Mesodermal cell (in vitro differentiated cells): ENCODE results near the gene ANKMY1.

Source experiments
- H3K27ac ChIP-seq: 2 replicates; pipeline ENCODE4 v1.7.0; 2013; ENCODE audit warnings: mild to moderate bottlenecking, low read depth, low read length, moderate library complexity; ENCODE audit not compliant: severe bottlenecking
- H3K36me3 ChIP-seq: 2 replicates; pipeline ENCODE4 v1.7.1; 2013; ENCODE audit warnings: mild to moderate bottlenecking, low read length, moderate library complexity; ENCODE audit not compliant: control insufficient read depth, insufficient read depth
- H3K4me1 ChIP-seq: one replicate; pipeline ENCODE4 v1.7.1; 2013; ENCODE audit warnings: mild to moderate bottlenecking, low read length; ENCODE audit not compliant: insufficient read depth, control insufficient read depth, poor library complexity, severe bottlenecking
- H3K4me3 ChIP-seq: 2 replicates; pipeline ENCODE4 v1.7.0; 2013; ENCODE audit warnings: low read length, control low read depth, mild to moderate bottlenecking; ENCODE audit not compliant: insufficient read depth, poor library complexity, severe bottlenecking; ENCODE audit errors: extremely low read depth
- H3K9me3 ChIP-seq: 2 replicates; pipeline ENCODE4 v1.7.1; 2013; ENCODE audit warnings: mild to moderate bottlenecking, low read length, moderate library complexity; ENCODE audit not compliant: control insufficient read depth
- WGBS, 2 experiments: methylation state at CpG; one replicate each; pipeline ENCODE4 v1.1.5; 2013; ENCODE audit warnings: missing lambda C conversion rate in 2 of 2; ENCODE audit not compliant: insufficient coverage in 2 of 2; 5-methylcytosine and 5-hydroxymethylcytosine counted together

The ANKMY1 gene

DNA sequence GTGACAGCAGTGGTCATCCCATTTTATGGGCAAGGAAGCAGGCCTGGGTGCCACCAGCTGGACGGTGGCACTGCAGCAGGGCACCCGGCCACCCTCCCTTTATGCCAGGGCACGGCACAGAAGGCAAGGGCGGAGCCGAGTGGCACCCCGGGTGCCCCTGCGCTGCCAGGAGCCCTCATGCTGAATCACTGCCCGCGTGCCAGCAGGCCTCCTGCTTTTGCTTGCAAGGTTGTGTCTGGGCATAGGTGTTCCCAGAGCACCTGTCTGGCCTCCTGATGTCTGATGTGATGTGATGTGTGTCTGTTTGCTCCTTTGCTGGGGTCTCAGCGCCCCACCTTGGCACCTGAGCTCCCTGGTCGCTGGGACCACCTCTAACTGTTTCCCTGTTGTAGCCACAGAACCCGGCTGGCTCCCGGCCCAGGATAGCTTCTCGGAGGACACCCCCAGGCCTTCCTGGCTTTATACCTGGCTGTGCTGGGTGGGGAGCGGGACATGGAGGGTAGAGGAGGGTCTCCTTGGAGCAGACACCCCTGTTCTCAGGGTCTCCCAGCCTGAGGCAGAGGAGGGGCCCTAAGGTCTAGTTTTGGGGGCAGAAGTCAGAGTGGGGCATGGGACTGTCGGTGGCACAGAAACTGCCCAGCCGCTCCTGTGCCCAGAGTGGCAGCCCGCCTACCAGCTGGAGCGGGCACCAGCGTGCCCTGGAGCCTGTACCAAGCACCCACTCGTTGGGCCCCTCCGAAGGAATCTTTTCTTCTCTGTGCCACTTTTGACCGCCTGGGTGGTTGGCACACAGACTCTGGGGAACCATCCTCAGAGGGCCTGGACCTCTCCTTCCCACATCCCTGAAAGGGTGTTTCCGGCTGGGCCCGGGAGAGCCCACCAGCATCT lies 118.7 kb downstream of the ANKMY1 start:
- Histone ChIP-seq H3K9me3 (no peaks in the 10 kb centered on the region), H3K36me3 (no peaks in the 10 kb centered on the region), H3K4me1 (peaks cover 5% of the 10 kb centered on the region), H3K4me3 (no peak overlapping the region), H3K27ac (no peak overlapping the region)
- WGBS, 2 experiments, result 91 to 92% methylated on average over 24 of the region's 25 CpGs

DNA sequence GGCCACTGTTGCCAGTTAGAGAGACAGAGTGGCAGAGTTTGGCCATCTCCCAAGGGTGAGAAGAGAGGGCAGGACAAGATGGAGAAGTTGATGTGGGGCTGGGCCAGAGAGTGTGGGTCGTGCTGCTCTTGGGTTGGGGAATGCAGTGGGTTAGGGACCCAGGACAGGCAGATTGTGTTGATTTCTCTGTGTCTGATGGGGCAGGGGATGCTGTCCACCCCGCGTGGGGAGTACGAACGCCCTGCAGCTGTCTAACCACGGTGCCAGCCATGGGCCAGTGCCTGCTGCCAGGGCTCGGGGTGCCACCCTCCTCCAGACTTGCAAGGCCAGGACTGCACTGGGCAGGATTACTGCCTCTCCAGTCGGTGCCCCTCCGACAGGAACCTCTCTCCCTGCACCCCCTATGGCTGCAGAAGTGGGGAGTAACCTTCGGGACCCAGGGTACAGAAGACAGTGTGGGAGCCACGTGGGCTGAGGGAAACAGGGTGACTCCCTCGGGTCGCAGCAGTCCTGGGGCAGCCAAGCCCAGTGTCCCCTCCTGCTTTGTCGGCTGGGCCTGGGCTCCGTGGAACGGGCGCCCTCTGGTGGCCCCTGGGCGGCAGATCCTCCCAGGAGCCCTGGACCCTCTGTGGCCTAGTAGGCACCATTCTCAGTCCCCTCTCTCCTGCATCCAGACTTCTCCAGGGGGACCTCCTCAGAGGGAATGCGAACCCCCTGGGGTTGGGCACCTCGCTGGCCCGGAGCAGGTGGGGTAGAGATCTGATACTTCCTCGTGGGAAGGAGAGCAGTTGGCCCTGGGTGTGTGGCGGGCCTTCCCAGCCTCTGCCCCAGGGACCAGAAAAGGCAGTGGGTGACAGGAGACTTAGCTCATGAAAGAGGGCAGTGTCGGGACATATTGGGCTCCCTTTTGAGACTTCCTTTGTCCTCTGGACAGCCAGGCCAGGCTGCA lies 119.7 kb downstream of the ANKMY1 start:
- Histone ChIP-seq H3K36me3 (no peaks in the 10 kb centered on the region), H3K27ac (no peak overlapping the region), H3K9me3 (no peaks in the 10 kb centered on the region), H3K4me1 (peaks cover 12% of the 10 kb centered on the region), H3K4me3 (no peak overlapping the region)
- WGBS, 2 experiments, result 31 to 48% methylated on average over 15 to 21 of the region's 24 CpGs

DNA sequence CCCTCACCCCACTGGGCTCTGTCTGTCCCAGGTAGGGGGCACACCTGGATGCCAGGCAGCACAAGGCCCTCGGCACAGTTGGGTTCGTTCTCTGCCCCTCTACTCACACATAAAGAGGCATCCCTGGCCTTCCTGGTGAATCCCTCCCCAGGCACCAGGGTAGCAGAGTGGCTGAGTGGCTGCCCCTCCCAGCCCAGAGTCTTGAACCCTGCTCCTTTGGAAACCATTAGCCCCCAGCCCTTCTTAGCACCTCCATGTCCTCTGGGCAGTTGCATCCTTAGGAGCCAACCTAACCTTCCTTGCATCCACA lies 120.3 kb downstream of the ANKMY1 start:
- H3K4me3 ChIP-seq, result no peak overlapping the region

DNA sequence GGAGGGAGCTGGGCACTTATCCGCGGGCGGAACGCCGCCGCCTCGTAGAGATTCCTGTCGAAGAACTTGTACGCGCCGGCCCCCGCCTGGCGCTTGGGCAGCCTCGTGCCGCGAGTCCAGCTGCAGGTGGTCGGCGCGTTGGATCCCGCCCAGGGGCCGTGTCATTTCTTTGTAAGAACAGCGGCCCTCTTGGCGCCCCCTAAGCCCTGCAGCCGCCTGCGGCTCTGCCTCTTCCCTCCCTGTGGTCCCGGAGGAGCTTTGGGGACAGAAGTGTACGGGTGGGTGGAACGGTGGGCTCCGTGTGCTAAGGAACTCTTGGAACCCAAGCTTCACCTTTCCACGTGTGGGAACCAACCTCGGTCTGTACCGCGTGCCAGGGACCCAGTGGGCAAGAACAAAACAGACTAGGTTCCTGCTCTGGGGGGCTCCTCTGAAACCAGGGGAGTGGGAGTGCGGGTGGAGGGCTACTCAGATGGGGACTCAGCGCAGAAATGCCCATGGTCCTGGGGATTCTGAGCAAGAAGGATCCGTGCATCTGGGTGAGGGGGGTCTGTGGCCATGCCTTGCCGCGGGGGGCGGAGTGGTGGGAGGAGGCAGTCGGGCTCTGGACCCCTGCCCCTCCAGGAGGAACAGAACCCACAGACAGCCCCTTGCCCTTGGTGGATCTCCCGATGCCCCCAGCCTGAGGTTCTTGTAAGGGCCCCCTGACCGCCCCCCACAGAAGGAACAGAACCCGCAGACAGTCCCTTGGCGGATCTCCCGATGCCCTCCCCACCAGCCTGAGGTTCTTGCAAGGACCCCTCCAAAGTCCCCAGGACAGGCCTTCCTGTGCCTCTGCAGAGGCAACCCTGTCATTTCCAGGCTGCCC lies 120.9 kb downstream of the ANKMY1 start:
- no peaks in the 10 kb centered on the region for H3K9me3 ChIP-seq
- no peaks in the 10 kb centered on the region for H3K36me3 ChIP-seq
- H3K27ac ChIP-seq, result no peak overlapping the region
- peak overlapping the region; percentile 64 for H3K4me3 ChIP-seq
- WGBS, 2 experiments, result 26 to 28% methylated on average over 34 to 41 of the region's 45 CpGs
- H3K4me1 ChIP-seq, result peaks cover 12% of the 10 kb centered on the region

More for the DNA sequence above, 120.3 kb downstream of the ANKMY1 start:
- peaks cover 12% of the 10 kb centered on the region for H3K4me1 ChIP-seq
- no peaks in the 10 kb centered on the region for H3K9me3 ChIP-seq
- H3K27ac ChIP-seq, result no peak overlapping the region
- no peaks in the 10 kb centered on the region for H3K36me3 ChIP-seq
- 94% methylated on average over 2 of the region's 2 CpGs; no CpG with 5 or more reads in 1 of the 2 experiments for WGBS, 2 experiments

DNA sequence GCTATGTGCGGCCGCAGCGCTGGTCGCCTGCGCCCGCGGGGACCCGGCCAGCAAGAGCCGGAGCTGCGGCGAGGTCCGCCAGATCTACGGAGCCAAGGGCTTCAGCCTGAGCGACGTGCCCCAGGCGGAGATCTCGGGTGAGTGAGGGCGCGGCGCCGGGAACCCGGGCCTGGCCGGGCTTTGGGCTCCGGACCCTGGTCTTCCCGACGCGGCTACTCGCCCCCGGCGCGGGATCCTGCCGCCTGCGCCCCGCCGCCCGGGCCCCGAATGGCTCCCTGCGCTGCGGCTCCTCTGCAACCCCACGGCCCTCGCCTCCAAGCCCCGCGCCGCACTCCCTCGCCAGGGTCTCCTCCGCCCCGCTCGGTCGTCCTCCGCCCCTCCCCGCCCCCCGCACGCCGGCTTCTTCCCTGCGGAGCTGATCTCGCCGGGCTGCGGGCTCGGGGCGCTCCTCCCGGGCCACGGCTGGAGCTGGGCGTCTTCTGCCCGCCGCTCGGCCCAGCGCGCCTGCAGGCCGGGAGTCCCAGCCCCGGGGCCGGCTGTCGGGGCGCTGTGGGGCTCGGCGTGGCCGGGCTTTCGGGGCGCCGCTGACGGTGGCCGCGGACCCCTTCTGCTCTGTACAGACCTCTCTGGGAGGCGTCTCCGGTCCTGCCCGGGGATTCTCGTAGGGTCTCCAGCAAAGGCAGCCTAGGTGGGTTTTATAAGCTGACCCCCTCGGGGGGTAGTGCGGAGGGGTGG lies 121.7 kb downstream of the ANKMY1 start:
- peak overlapping the region; percentile 64 for H3K4me3 ChIP-seq
- peak overlapping the region; percentile 23 for H3K27ac ChIP-seq
- 0 to 1% methylated on average over 63 to 72 of the region's 88 CpGs for WGBS, 2 experiments
- no peaks in the 10 kb centered on the region for H3K36me3 ChIP-seq
- peaks cover 12% of the 10 kb centered on the region for H3K4me1 ChIP-seq
- no peaks in the 10 kb centered on the region for H3K9me3 ChIP-seq

DNA sequence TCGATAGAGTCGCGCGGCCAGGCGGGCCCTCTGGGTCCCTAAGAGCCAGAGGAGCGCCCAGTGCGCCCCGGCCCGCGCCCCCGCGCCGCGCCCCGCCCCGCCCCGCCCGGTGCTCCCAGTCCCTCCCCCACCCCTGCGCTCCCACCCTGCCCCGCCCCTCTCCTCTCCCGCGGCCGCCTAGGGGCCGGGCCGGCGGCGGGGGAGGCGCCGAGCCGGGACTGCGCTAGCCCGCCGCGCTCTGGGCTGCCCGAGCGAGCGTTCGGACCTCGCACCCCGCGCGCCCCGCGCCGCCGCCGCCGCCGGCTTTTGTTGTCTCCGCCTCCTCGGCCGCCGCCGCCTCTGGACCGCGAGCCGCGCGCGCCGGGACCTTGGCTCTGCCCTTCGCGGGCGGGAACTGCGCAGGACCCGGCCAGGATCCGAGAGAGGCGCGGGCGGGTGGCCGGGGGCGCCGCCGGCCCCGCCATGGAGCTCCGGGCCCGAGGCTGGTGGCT lies 122.3 kb downstream of the ANKMY1 start, which contains the start of gene GPC1:
TSS of gene GPC1 (plus strand) at position 207 of the 491 bp plus-strand sequence. CDS start at position 463, 256 bp downstream.
- H3K4me1 ChIP-seq, result peaks cover 12% of the 10 kb centered on the region

DNA sequence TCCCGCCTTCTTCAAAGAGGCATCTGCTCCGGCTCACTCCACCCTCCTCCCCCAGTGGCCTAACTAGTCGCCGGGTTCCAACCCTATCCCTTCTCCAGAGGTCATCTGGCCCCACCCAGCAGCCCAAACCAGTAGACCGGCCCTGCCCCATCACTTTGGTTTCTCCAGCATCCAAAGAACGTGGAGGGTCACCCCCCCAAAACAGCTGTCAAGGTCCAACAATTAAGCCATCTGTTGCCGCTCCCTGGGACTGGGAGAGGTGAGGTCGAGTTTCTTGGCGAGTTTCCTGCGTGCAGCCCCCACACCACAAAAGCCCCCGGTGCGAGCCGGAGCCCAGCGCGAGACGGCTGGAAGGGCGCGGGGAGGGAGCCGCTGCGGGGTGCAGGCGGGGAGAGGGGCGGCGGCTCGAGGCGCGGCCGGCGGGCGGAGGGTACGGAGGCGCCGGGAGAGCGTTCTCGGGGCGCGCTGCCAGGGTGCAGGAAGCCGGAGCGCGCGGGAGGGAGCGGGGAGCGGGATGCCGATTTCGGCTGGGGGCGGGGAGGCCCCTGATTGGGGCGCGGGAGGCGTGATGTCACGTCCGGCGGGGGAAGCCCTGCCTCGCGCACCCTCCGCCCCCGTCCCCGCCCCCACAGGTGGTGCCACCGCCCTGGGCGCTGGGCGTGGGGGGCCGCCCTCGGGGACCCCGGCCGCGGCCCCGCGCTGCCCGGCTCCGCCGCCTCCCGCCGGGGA lies 122.9 kb downstream of the ANKMY1 start:
- Histone ChIP-seq H3K9me3 (no peaks in the 10 kb centered on the region), H3K27ac (no peak overlapping the region), H3K4me1 (peaks cover 12% of the 10 kb centered on the region), H3K36me3 (no peaks in the 10 kb centered on the region), H3K4me3 (peak overlapping the region; percentile 64)
- WGBS, 2 experiments, result 2 to 3% methylated on average over 36 of the region's 71 CpGs

More for the DNA sequence above, 122.3 kb downstream of the ANKMY1 start, which contains the start of gene GPC1:
- WGBS, 2 experiments, result 0% methylated on average over 24 to 53 of the region's 77 CpGs
- Histone ChIP-seq H3K9me3 (no peaks in the 10 kb centered on the region), H3K4me3 (peak within 1 kb of the TSS; percentile 64), H3K27ac (peak within 1 kb of the TSS; percentile 23), H3K36me3 (no peaks in the 10 kb centered on the region)

DNA sequence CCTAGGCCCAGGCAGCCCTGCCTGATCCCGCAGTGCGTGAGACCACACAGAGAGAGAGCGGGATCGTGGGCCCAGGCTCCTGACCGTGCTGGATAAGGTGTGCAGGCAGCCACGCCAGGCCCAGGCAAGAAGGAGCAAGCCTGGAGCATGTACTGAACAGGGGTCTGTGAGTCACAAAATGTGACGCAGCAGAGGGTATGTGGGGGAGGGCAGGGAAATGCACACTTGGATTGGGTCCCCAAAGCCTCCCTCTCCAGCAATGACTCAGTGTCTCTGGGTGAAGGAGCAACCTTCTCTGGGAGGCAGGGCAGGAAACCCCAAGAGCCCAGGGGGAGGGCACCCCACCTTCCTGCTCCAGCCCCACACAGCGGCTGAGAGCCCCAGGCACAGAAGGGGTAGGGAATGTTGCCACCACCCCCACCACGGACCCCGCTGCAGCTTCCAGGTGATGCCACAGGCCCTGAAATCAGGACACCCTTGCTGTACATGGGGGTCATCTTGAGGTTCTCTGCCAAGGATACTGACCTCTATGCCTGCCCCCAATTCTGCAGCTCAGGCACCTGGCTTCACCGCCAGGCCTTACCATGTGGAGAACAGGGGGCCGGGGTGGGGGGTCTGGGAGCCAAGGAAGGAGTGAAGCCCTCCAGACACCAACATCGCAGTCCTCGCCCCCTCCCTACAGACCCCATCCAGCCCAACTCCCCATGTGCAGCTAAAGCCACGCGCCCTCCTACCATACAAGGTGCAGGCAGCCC lies 123.6 kb downstream of the ANKMY1 start:
- Histone ChIP-seq H3K4me3 (peak overlapping the region; percentile 64), H3K36me3 (no peaks in the 10 kb centered on the region), H3K9me3 (no peaks in the 10 kb centered on the region), H3K27ac (no peak overlapping the region), H3K4me1 (peaks cover 12% of the 10 kb centered on the region)
- WGBS, 2 experiments, result 87% methylated on average over 13 to 15 of the region's 16 CpGs
